IMR-90 (cell line): ENCODE measurements around the gene IGSF3. TPM values are rescaled to one million over a fixed set of nuclear protein-coding genes. Genes with fewer than 3 reads are reported as not detected.

Experiments
- ATAC-seq: fragments of 200-7000 bp; cut with Tn5 transposase; 2 replicates; pipeline ENCODE4 v1.9.1; 2020; ENCODE audit warnings: low read depth, mild to moderate bottlenecking, moderate library complexity
- BruUV-seq: library from RNA; stranded (reverse); fragments of 400-500 nt; replicated peaks from 2 replicates; lab custom pipeline; 2021; lab: Mats Ljungman, UMichigan
- CTCF ChIA-PET: fragments of 300-600 bp; formaldehyde crosslinking; extraction: SDS; loops from one replicate; lab custom pipeline; 2021; ENCODE audit warnings: antibody characterized with exemption; lab: Yijun Ruan, JAX
- POLR2A ChIA-PET: fragments of 300-600 bp; sonication (Branson Sonifier 250); formaldehyde crosslinking; loops from one replicate; lab custom pipeline; 2022; ENCODE audit warnings: antibody characterized with exemption; ENCODE audit not compliant: unreplicated experiment; lab: Charles Lee
- DNase-seq: peaks from one replicate; pipeline ENCODE4 v3.0.0; 2013
- H2AFZ ChIP-seq: replicated peaks from 2 replicates; pipeline ENCODE3; 2013; ENCODE audit warnings: low read length, mild to moderate bottlenecking; ENCODE audit not compliant: poor library complexity
- H2AK5ac ChIP-seq: 2 replicates; pipeline ENCODE4 v1.6.1; 2013; ENCODE audit warnings: low read depth, low read length, inconsistent platforms
- H2AK9ac ChIP-seq: replicated peaks from 2 replicates; pipeline ENCODE3; 2013; ENCODE audit warnings: mild to moderate bottlenecking, low read depth, low read length, moderate library complexity; ENCODE audit not compliant: poor library complexity
- H2BK120ac ChIP-seq: 2 replicates; pipeline ENCODE4 v1.6.1; 2013; ENCODE audit warnings: low read depth, low read length, inconsistent platforms
- H2BK15ac ChIP-seq: 3 replicates; pipeline ENCODE4 v1.6.1; 2013; ENCODE audit warnings: low read depth, low read length, inconsistent platforms
- H2BK20ac ChIP-seq: 2 replicates; pipeline ENCODE4 v1.6.1; 2013; ENCODE audit warnings: low read depth, mild to moderate bottlenecking, inconsistent platforms, low read length, moderate library complexity
- H2BK5ac ChIP-seq: 2 replicates; pipeline ENCODE4 v1.6.1; 2013; ENCODE audit warnings: mild to moderate bottlenecking, low read depth, low read length, inconsistent platforms; ENCODE audit not compliant: poor library complexity, severe bottlenecking
- H3K14ac ChIP-seq: replicated peaks from 2 replicates; pipeline ENCODE4 v1.6.1; 2013; ENCODE audit warnings: low read depth, low read length, inconsistent platforms
- H3K18ac ChIP-seq: 2 replicates; pipeline ENCODE4 v1.6.1; 2013; ENCODE audit warnings: low read depth, low read length, control low read depth
- H3K23ac ChIP-seq: 2 replicates; pipeline ENCODE4 v1.6.1; 2013; ENCODE audit warnings: low read depth, low read length, inconsistent platforms
- H3K27ac ChIP-seq: 2 replicates; pipeline ENCODE4 v1.5.1; 2013; ENCODE audit warnings: mild to moderate bottlenecking, control low read depth, low read length; ENCODE audit not compliant: insufficient read depth
- H3K27me3 ChIP-seq: 2 replicates; pipeline ENCODE4 v1.6.1; 2013; ENCODE audit warnings: low read length; ENCODE audit not compliant: control insufficient read depth, insufficient read depth
- H3K36me3 ChIP-seq: 2 replicates; pipeline ENCODE4 v1.6.1; 2013; ENCODE audit warnings: low read length, mixed read lengths; ENCODE audit not compliant: control insufficient read depth, insufficient read depth
- H3K4ac ChIP-seq: 2 replicates; pipeline ENCODE4 v1.6.1; 2013; ENCODE audit warnings: low read depth, low read length, inconsistent platforms
- H3K4me1 ChIP-seq: 2 replicates; pipeline ENCODE4 v1.6.1; 2013; ENCODE audit warnings: low read length, mixed read lengths; ENCODE audit not compliant: control insufficient read depth, insufficient read depth
- H3K4me2 ChIP-seq: 2 replicates; pipeline ENCODE4 v1.6.1; 2013; ENCODE audit warnings: low read depth, mild to moderate bottlenecking, control low read depth, low read length, moderate library complexity
- H3K4me3 ChIP-seq: 2 replicates; pipeline ENCODE4 v1.5.1; 2013; ENCODE audit warnings: low read depth, mild to moderate bottlenecking, control low read depth, low read length, moderate library complexity; ENCODE audit not compliant: insufficient read depth
- H3K56ac ChIP-seq: 2 replicates; pipeline ENCODE4 v1.6.1; 2013; ENCODE audit warnings: low read length, inconsistent platforms; ENCODE audit not compliant: insufficient read depth; ENCODE audit errors: extremely low read depth
- H3K79me1 ChIP-seq, 2 experiments: 2 replicates each; pipeline ENCODE4 v1.6.1; 2013; ENCODE audit warnings: low read length in 2 of 2, inconsistent platforms in 1 of 2, low read depth in 1 of 2
- H3K9ac ChIP-seq: 2 replicates; pipeline ENCODE4 v1.6.1; 2013; ENCODE audit warnings: low read depth, low read length, control low read depth
- H3K9me1 ChIP-seq: 2 replicates; pipeline ENCODE4 v1.6.1; 2013; ENCODE audit warnings: low read length, inconsistent platforms; ENCODE audit not compliant: insufficient read depth
- H3K9me3 ChIP-seq: 2 replicates; pipeline ENCODE4 v1.6.1; 2013; ENCODE audit warnings: low read length; ENCODE audit not compliant: control insufficient read depth, insufficient read depth
- H4K20me1 ChIP-seq: 2 replicates; pipeline ENCODE4 v1.6.1; 2013; ENCODE audit warnings: low read length, inconsistent platforms; ENCODE audit not compliant: insufficient read depth
- H4K5ac ChIP-seq: 2 replicates; pipeline ENCODE4 v1.6.1; 2013; ENCODE audit warnings: mild to moderate bottlenecking, low read depth, low read length, control low read depth
- H4K8ac ChIP-seq, 2 experiments: 2 replicates each; pipeline ENCODE4 v1.6.1; 2013; ENCODE audit warnings: low read depth in 2 of 2, low read length in 2 of 2, control low read depth in 1 of 2, inconsistent platforms in 1 of 2
- H4K91ac ChIP-seq: 2 replicates; pipeline ENCODE4 v1.6.1; 2013; ENCODE audit warnings: low read depth, low read length, inconsistent platforms; ENCODE audit not compliant: insufficient read depth
- CEBPB ChIP-seq: IDR thresholded peaks from 2 replicates; pipeline ENCODE4 v1.6.1; 2012; ENCODE audit warnings: low read depth, low read length, improper control_type of control experiment
- CHD1 ChIP-seq: IDR thresholded peaks from 2 replicates; pipeline ENCODE4 v1.6.1; 2012; ENCODE audit warnings: low read depth, low read length, improper control_type of control experiment
- CTCF ChIP-seq: conservative IDR thresholded peaks from 2 replicates; pipeline ENCODE4 v1.5.1; 2012; ENCODE audit warnings: mild to moderate bottlenecking, low read depth, low read length, improper control_type of control experiment
- ELK1 ChIP-seq: fragments of 150-350 bp; IDR thresholded peaks from 2 replicates; pipeline ENCODE4 v1.6.1; 2016; ENCODE audit warnings: low read depth, mild to moderate bottlenecking, low read length, moderate library complexity, borderline replicate concordance
- MAFK ChIP-seq: IDR thresholded peaks from 2 replicates; pipeline ENCODE4 v1.6.1; 2012; ENCODE audit warnings: low read depth, low read length, improper control_type of control experiment
- MAZ ChIP-seq: IDR thresholded peaks from 2 replicates; pipeline ENCODE4 v1.6.1; 2012; ENCODE audit warnings: low read depth, mild to moderate bottlenecking, low read length, improper control_type of control experiment, moderate library complexity, borderline replicate concordance
- MXI1 ChIP-seq: IDR thresholded peaks from 2 replicates; pipeline ENCODE4 v1.6.1; 2012; ENCODE audit warnings: low read depth, mild to moderate bottlenecking, low read length, moderate library complexity, borderline replicate concordance
- NFE2L2 ChIP-seq: fragments of 150-350 bp; IDR thresholded peaks from 2 replicates; pipeline ENCODE4 v1.6.1; 2016; ENCODE audit warnings: low read depth, mild to moderate bottlenecking, low read length
- POLR2A ChIP-seq: IDR thresholded peaks from 2 replicates; pipeline ENCODE4 v1.6.1; 2012; ENCODE audit warnings: mild to moderate bottlenecking, low read depth, low read length
- RAD21 ChIP-seq: IDR thresholded peaks from 2 replicates; pipeline ENCODE4 v1.6.1; 2012; ENCODE audit warnings: low read length, improper control_type of control experiment
- RCOR1 ChIP-seq: IDR thresholded peaks from 2 replicates; pipeline ENCODE4 v1.6.1; 2012; ENCODE audit warnings: mild to moderate bottlenecking, low read length, improper control_type of control experiment; ENCODE audit not compliant: insufficient replicate concordance
- RFX5 ChIP-seq: IDR thresholded peaks from 2 replicates; pipeline ENCODE4 v1.8.0; 2012; ENCODE audit warnings: low read depth, mild to moderate bottlenecking, low read length, moderate library complexity
- SMC3 ChIP-seq: fragments of 150-350 bp; IDR thresholded peaks from 2 replicates; pipeline ENCODE4 v1.6.1; 2016; ENCODE audit warnings: low read depth, mild to moderate bottlenecking, antibody characterized with exemption, low read length, moderate library complexity
- USF2 ChIP-seq: fragments of 150-350 bp; IDR thresholded peaks from 2 replicates; pipeline ENCODE4 v1.6.1; 2017; ENCODE audit warnings: mild to moderate bottlenecking, antibody characterized with exemption, low read length, low read depth
- WGBS, 2 experiments: methylation state at CpG; one replicate each; pipeline versions ENCODE4 v1.1.5 to v1.1.7; 2013; ENCODE audit warnings: missing lambda C conversion rate in 2 of 2; ENCODE audit not compliant: insufficient read length in 1 of 2; ENCODE audit errors: extremely low coverage in 2 of 2; 5-methylcytosine and 5-hydroxymethylcytosine counted together
- dilution Hi-C: fragments of 300-500 bp; cut with HindIII; formaldehyde crosslinking; loops from one replicate; pipeline ENCODE4 v1.14.3; 2018; ENCODE audit warnings: low sequenced_read_pairs; ENCODE audit not compliant: unreplicated experiment
- in situ Hi-C: fragments of 300-500 bp; cut with MboI; formaldehyde crosslinking; loops from 3 replicates; pipeline ENCODE4 v1.14.3; 2019; ENCODE audit warnings: low sequenced_read_pairs, inconsistent platforms, mixed read lengths
- intact Hi-C: fragments of 100-400 bp; cut with micrococcal nuclease; formaldehyde crosslinking; loops from 2 replicates; pipeline ENCODE4 v1.10.0; 2022
- polyA plus RNA-seq, 3 experiments: library from polyadenylated mRNA; depleted of rRNA; stranded (reverse); fragments of >200 nt; gene quantifications; 2 replicates each; pipeline ENCODE4 v1.2.3, GENCODE V29; 2012; ENCODE audit warnings: low replicate concordance in 1 of 3
- total RNA-seq: library from RNA; depleted of rRNA; stranded (reverse); fragments of >200 nt; gene quantifications from 2 replicates; pipeline ENCODE4 v1.2.3, GENCODE V29; 2012

The IGSF3 gene
- total and polyA plus RNA-seq, 2 of the 4 experiments (the other 2 are of a cell fraction): under 0.01 to 0.02 TPM

GRCh38 chr1:116628448-116628847, 39.1 kb downstream of the IGSF3 start:
- Histone ChIP-seq H3K4ac (no peak overlapping the region), H2AK9ac (no peak overlapping the region), H3K9me3 (no peaks in the 10 kb centered on the region), H3K79me1 (no peaks in the 10 kb centered on the region), H3K9ac (no peak overlapping the region), H3K14ac (no peak overlapping the region), H3K4me2 (no peak overlapping the region), H3K18ac (no peak overlapping the region), H3K27ac (no peak overlapping the region), H3K56ac (no peak overlapping the region), H3K27me3 (no peaks in the 10 kb centered on the region), H2AK5ac (no peak overlapping the region), H3K36me3 (no peaks in the 10 kb centered on the region), H2BK5ac (no peak overlapping the region), H4K20me1 (no peaks in the 10 kb centered on the region), H3K23ac (no peak overlapping the region), H2BK15ac (no peak overlapping the region), H2AFZ (no peak overlapping the region), H4K91ac (no peak overlapping the region), H2BK20ac (no peak overlapping the region), H3K9me1 (no peaks in the 10 kb centered on the region), H3K4me1 (no peaks in the 10 kb centered on the region), H3K4me3 (no peak overlapping the region), H2BK120ac (no peak overlapping the region), H4K5ac (no peak overlapping the region), H4K8ac (no peak overlapping the region)
- DNase-seq: no peak
- WGBS, 2 experiments: no CpG with 5 or more reads among the region's 4 CpGs
- ATAC-seq: no peak
- ChIA-PET POLR2A (no interaction called here), CTCF (no interaction called here)
- BruUV-seq: no TSS peak
- TF ChIP-seq RCOR1 (no peak), USF2 (no peak), CEBPB (no peak), MAZ (no peak), NFE2L2 (no peak), RFX5 (no peak), ELK1 (no peak), MAFK (no peak), POLR2A (no peak), MXI1 (no peak), CTCF (no peak), RAD21 (no peak), SMC3 (no peak), CHD1 (no peak)
- in situ Hi-C loops (no loop called here), dilution Hi-C loops (no loop called here), intact Hi-C loops (no loop called here)
